Measurements from ENCODE around the gene TBC1D5. TPM values are rescaled to one million over a fixed set of nuclear protein-coding genes. Genes with fewer than 3 reads are reported as not detected.

TBC1D5 gene
- total RNA-seq, 4 donors from 2014 or later, result 21.3 to 86.4 (median 48.1) TPM

GRCh38 chr3:17420668-17421067 is 321.8 kb downstream of the TBC1D5 start:
- WGBS, 2 donors (ENCODE audit: low coverage in 1 of 2), result 56 to 78% methylated on average over 1 of the region's 1 CpG
- no peaks in the 10 kb centered on the region for H3K27me3 ChIP-seq
- H3K4me1 ChIP-seq, result peaks cover 0 to 6% (median 2%) of the 10 kb centered on the region in 4 donors
- no peaks in the 10 kb centered on the region for H3K36me3 ChIP-seq
- in situ Hi-C loops (cut with MboI; ENCODE audit: low pct_ligation_motif_present in 1 of 4, low pct_unique_long_range_greater_than_20kb in 1 of 4, low sequenced_read_pairs in 3 of 4) (loop anchor here in 3 of 4 donors (25.0 kb wide), 2 partner anchors 808 to 833 kb away; partner anchors contain the start of gene DAZL (in 1 of the 3)), intact Hi-C loops (cut with DNase I; ENCODE audit: low total_unique reads) (no loop called here)
- H3K4me3 ChIP-seq, result no peak overlapping the region
- DNase-seq, result no peak
- no peak for TF ChIP-seq CTCF (IDR thresholded peaks at IDR 0.05)
- TF ChIP-seq POLR2AphosphoS5 (IDR thresholded peaks at IDR 0.05), result no peak
- no peak for TF ChIP-seq POLR2A (IDR thresholded peaks at IDR 0.05)
- no peak for TF ChIP-seq EP300 (IDR thresholded peaks at IDR 0.05; ENCODE audit: low read depth)
- H3K9me3 ChIP-seq, result no peaks in the 10 kb centered on the region
- no peak overlapping the region for H3K27ac ChIP-seq

DNA sequence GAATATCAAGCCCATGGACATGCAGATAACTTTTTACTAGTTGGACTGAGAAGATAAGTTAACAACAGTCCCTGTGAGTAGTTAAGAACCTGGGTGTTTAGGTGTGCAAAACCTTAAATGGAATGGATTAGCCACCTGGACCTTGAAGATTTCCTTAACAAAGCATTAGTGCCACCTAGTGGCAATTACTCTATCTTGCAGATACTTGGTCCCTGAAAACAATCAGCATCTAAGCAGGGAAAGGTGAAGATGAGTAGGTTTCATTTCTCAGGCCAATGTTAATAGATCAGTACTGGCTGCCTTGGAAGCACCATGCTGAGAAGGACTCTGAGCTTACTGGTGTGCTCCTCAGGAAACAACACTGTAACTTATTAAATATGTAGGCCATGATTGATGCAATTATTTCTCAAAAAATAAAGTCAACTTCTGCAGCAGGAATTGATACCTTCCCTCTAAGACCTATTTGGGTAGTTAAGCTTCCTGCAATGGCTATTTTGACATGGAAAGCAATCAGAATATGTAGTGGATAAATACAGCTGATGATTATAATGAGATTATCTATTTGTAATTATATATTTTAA is 329.4 kb downstream of the TBC1D5 start:
- H3K36me3 ChIP-seq, result no peaks in the 10 kb centered on the region
- no peaks in the 10 kb centered on the region for H3K9me3 ChIP-seq
- no peaks in the 10 kb centered on the region for H3K4me1 ChIP-seq
- H3K27ac ChIP-seq, result no peak overlapping the region
- H3K27me3 ChIP-seq, result no peaks in the 10 kb centered on the region
- no peak overlapping the region for H3K4me3 ChIP-seq
- intact Hi-C loops (cut with DNase I; ENCODE audit: low total_unique reads), result no loop called here
- in situ Hi-C loops (cut with MboI; ENCODE audit: low pct_ligation_motif_present in 1 of 4, low pct_unique_long_range_greater_than_20kb in 1 of 4, low sequenced_read_pairs in 3 of 4), result loop anchor here (10.0 to 25.0 kb wide), 4 partner anchors 148 to 826 kb away; partner anchors contain the start of gene DAZL (in 2 of the 4)
- TF ChIP-seq EP300 (IDR thresholded peaks at IDR 0.05; ENCODE audit: low read depth) (no peak), CTCF (IDR thresholded peaks at IDR 0.05) (peak; percentile 60 to 72 (median 69))
- DNase-seq, result no peak

GRCh38 chr3:17411157-17411877 is 331.1 kb downstream of the TBC1D5 start:
- DNase-seq, result no peak
- Histone ChIP-seq H3K27me3 (no peaks in the 10 kb centered on the region), H3K9me3 (no peaks in the 10 kb centered on the region), H3K4me1 (no peaks in the 10 kb centered on the region), H3K4me3 (no peak overlapping the region), H3K27ac (no peak overlapping the region), H3K36me3 (no peaks in the 10 kb centered on the region)
- intact Hi-C loops (cut with DNase I; ENCODE audit: low total_unique reads), result no loop called here
- in situ Hi-C loops (cut with MboI; ENCODE audit: low pct_ligation_motif_present in 1 of 4, low pct_unique_long_range_greater_than_20kb in 1 of 4, low sequenced_read_pairs in 3 of 4), result loop anchor here (10.0 to 25.0 kb wide), 4 partner anchors 147 to 824 kb away; partner anchors contain the start of gene DAZL (in 2 of the 4)
- no peak for TF ChIP-seq CTCF (IDR thresholded peaks at IDR 0.05)
- TF ChIP-seq POLR2A (IDR thresholded peaks at IDR 0.05), result no peak
- TF ChIP-seq POLR2AphosphoS5 (IDR thresholded peaks at IDR 0.05), result no peak
- no peak for TF ChIP-seq EP300 (IDR thresholded peaks at IDR 0.05; ENCODE audit: low read depth)
- 91 to 97% methylated on average over 3 of the region's 3 CpGs for whole genome bisulfite sequencing, 2 donors (ENCODE audit: low coverage in 1 of 2)

- H3K9me3 ChIP-seq, result no peaks in the 10 kb centered on the region
- intact Hi-C loops (cut with DNase I; ENCODE audit: low total_unique reads) (no loop called here), in situ Hi-C loops (cut with MboI; ENCODE audit: low pct_ligation_motif_present in 1 of 4, low pct_unique_long_range_greater_than_20kb in 1 of 4, low sequenced_read_pairs in 3 of 4) (loop anchor here (5.0 to 25.0 kb wide), 4 partner anchors 143 to 820 kb away; partner anchors contain the start of gene DAZL (in 1 of the 4))
- no peaks in the 10 kb centered on the region for H3K36me3 ChIP-seq
- no peaks in the 10 kb centered on the region for H3K4me1 ChIP-seq
- TF ChIP-seq EP300 (IDR thresholded peaks at IDR 0.05; ENCODE audit: low read depth) (no peak), POLR2AphosphoS5 (IDR thresholded peaks at IDR 0.05) (no peak), CTCF (IDR thresholded peaks at IDR 0.05) (no peak), POLR2A (IDR thresholded peaks at IDR 0.05) (no peak)
- no peak overlapping the region for H3K4me3 ChIP-seq
- 84% methylated on average over 2 of the region's 2 CpGs; no CpG with 5 or more reads in 1 of the 2 donors for WGBS, 2 donors (ENCODE audit: low coverage in 1 of 2)
- no peaks in the 10 kb centered on the region for H3K27me3 ChIP-seq
- H3K27ac ChIP-seq, result no peak overlapping the region
- DNase-seq, result no peak
Observed at GRCh38 chr3:17407576-17407975, 334.9 kb downstream of the TBC1D5 start.
